B cell (primary cell): ENCODE measurements around the gene PSMB3.

ENCODE experiments used
- EZH2 ChIP-seq: IDR thresholded peaks from 2 replicates; pipeline ENCODE4 v1.6.1; 2012; ENCODE audit warnings: borderline replicate concordance, low read depth, mild to moderate bottlenecking, moderate library complexity, low read length; ENCODE audit not compliant: insufficient read depth, poor library complexity, severe bottlenecking
- TF ChIP-seq, protein P1 (sequence below): fragments of 200-600 bp; IDR thresholded peaks from one replicate; pipeline ENCODE4 v1.8.0; 2022; ENCODE audit warnings: antibody characterized with exemption, mild to moderate bottlenecking

DNA sequence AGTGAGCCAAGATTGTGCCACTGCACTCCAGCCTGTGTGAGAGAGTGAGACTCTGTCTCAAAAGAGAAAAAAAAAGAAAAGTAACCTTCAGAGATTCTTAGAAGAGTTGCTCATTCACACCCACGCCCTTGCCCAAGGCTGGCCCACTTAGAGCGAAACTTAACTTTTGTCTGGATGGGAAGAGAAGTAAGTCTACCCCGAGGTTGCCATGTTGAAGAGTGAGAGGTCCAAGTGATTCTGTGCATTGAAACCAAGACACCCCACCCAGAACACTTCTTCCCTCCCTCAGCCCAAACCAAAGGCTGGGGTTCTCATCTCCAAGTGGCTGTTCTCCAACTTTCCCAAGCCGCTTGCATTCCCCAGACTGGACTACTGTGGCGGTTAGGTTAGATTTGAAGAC is 24.8 kb upstream of the PSMB3 start:
- TF ChIP-seq EZH2 = no peak
- TF ChIP-seq, protein P1, sequence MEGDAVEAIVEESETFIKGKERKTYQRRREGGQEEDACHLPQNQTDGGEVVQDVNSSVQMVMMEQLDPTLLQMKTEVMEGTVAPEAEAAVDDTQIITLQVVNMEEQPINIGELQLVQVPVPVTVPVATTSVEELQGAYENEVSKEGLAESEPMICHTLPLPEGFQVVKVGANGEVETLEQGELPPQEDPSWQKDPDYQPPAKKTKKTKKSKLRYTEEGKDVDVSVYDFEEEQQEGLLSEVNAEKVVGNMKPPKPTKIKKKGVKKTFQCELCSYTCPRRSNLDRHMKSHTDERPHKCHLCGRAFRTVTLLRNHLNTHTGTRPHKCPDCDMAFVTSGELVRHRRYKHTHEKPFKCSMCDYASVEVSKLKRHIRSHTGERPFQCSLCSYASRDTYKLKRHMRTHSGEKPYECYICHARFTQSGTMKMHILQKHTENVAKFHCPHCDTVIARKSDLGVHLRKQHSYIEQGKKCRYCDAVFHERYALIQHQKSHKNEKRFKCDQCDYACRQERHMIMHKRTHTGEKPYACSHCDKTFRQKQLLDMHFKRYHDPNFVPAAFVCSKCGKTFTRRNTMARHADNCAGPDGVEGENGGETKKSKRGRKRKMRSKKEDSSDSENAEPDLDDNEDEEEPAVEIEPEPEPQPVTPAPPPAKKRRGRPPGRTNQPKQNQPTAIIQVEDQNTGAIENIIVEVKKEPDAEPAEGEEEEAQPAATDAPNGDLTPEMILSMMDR = no peak
